GM12878 (cell line): ENCODE data around the gene GRIK4. TPM values are rescaled to one million over a fixed set of nuclear protein-coding genes. Genes with fewer than 3 reads are reported as not detected.

ENCODE experiments used
- ATAC-seq: fragments of 200-7000 bp; cut with Tn5 transposase; 3 replicates; pipeline ENCODE4 v1.9.1; 2020; ENCODE audit warnings: mild to moderate bottlenecking, moderate library complexity
- BruUV-seq: library from RNA; stranded (reverse); fragments of 400-500 nt; replicated peaks from 2 replicates; lab custom pipeline; 2021; lab: Mats Ljungman, UMichigan
- CTCF ChIA-PET: fragments of 300-600 bp; sonication (Branson Sonifier 250); formaldehyde crosslinking; extraction: SDS; loops from one replicate; lab custom pipeline; 2021; ENCODE audit warnings: inconsistent platforms; lab: Yijun Ruan, JAX
- POLR2A ChIA-PET: fragments of 350-600 bp; formaldehyde crosslinking; extraction: SDS; loops from one replicate; lab custom pipeline; 2021; ENCODE audit warnings: inconsistent platforms; lab: Charles Lee
- RAD21 ChIA-PET: fragments of 300-600 bp; sonication (Branson Sonifier 250); formaldehyde crosslinking; loops from one replicate; lab custom pipeline; 2023; ENCODE audit warnings: antibody characterized with exemption; ENCODE audit not compliant: unreplicated experiment; lab: Charles Lee
- SMC1A ChIA-PET: fragments of 300-600 bp; sonication (Branson Sonifier 250); formaldehyde crosslinking; loops from one replicate; lab custom pipeline; 2023; ENCODE audit not compliant: unreplicated experiment, uncharacterized antibody; lab: Charles Lee
- DNase-seq: peaks from one replicate; pipeline ENCODE4 v3.0.0-alpha.2; 2011; ENCODE audit warnings: low read depth, low spot score
- FAIRE-seq: peaks from 3 replicates; lab custom pipeline; 2011; peaks lifted over from hg19 to GRCh38; lab: Jason Lieb, UNC
- H2AFZ ChIP-seq: 2 replicates; pipeline ENCODE4 v1.6.0; 2011; ENCODE audit warnings: low read depth, low read length, control low read depth; ENCODE audit not compliant: control insufficient read depth
- H3K27ac ChIP-seq: 2 replicates; pipeline ENCODE4 v1.5.1; 2011; ENCODE audit warnings: control low read depth; ENCODE audit not compliant: control insufficient read depth, insufficient read depth
- H3K27me3 ChIP-seq, 2 experiments: replicated peaks in 1 of 2; 2 replicates each; pipeline versions ENCODE4 v1.6.0 to v1.6.1; 2011; ENCODE audit warnings: low read length in 1 of 2; ENCODE audit not compliant: control insufficient read depth in 2 of 2, insufficient read depth in 2 of 2
- H3K36me3 ChIP-seq, 2 experiments: 2 replicates each; pipeline ENCODE4 v1.5.1; 2011; ENCODE audit warnings: low read length in 1 of 2; ENCODE audit not compliant: control insufficient read depth in 2 of 2, insufficient read depth in 2 of 2
- H3K4me1 ChIP-seq: 2 replicates; pipeline ENCODE4 v1.6.1; 2011; ENCODE audit warnings: mild to moderate bottlenecking, low read length, moderate library complexity, mixed read lengths; ENCODE audit not compliant: control insufficient read depth, insufficient read depth
- H3K4me2 ChIP-seq: 2 replicates; pipeline ENCODE4 v1.6.0; 2011; ENCODE audit warnings: control low read depth; ENCODE audit not compliant: control insufficient read depth, insufficient read depth
- H3K4me3 ChIP-seq: fragments of 200-600 bp; sonication (generic); 2 replicates; pipeline ENCODE4 v1.5.1; 2016
- H3K79me2 ChIP-seq: 2 replicates; pipeline ENCODE4 v1.6.0; 2011; ENCODE audit warnings: low read length; ENCODE audit not compliant: control insufficient read depth, insufficient read depth
- H3K9ac ChIP-seq: 2 replicates; pipeline ENCODE4 v1.8.0; 2011; ENCODE audit warnings: low read length, control low read depth, mixed read lengths; ENCODE audit not compliant: control insufficient read depth, insufficient read depth
- H3K9me3 ChIP-seq: replicated peaks from 3 replicates; pipeline ENCODE4 v1.5.1; 2011; ENCODE audit warnings: mild to moderate bottlenecking, low read length; ENCODE audit not compliant: control insufficient read depth, insufficient read depth
- H4K20me1 ChIP-seq: 2 replicates; pipeline ENCODE4 v1.6.0; 2011; ENCODE audit not compliant: control insufficient read depth, insufficient read depth
- ATF3 ChIP-seq: IDR thresholded peaks from 2 replicates; pipeline ENCODE4 v1.6.1; 2011; ENCODE audit warnings: low read depth, mild to moderate bottlenecking, low read length, moderate library complexity, borderline replicate concordance; ENCODE audit errors: extremely low read depth
- ATF7 ChIP-seq: fragments of 450-650 bp; IDR thresholded peaks from 2 replicates; pipeline ENCODE4 v1.6.1; 2016; ENCODE audit warnings: low read depth, mild to moderate bottlenecking
- MYC ChIP-seq: IDR thresholded peaks from 2 replicates; pipeline ENCODE4 v1.6.1; 2011; ENCODE audit warnings: mild to moderate bottlenecking, low read length, moderate library complexity, inconsistent platforms; ENCODE audit not compliant: insufficient read depth, insufficient replicate concordance, insufficient read length, severe bottlenecking
- NBN ChIP-seq: fragments of 450-650 bp; IDR thresholded peaks from 2 replicates; pipeline ENCODE4 v1.6.1; 2016
- NRF1 ChIP-seq: conservative IDR thresholded peaks from 2 replicates; pipeline ENCODE4 v1.6.1; 2011; ENCODE audit warnings: mild to moderate bottlenecking, low read depth, low read length, improper control_type of control experiment
- PKNOX1 ChIP-seq: fragments of 450-650 bp; IDR thresholded peaks from 2 replicates; pipeline ENCODE4 v1.6.1; 2016; ENCODE audit warnings: mild to moderate bottlenecking
- POU2F2 ChIP-seq: IDR thresholded peaks from 3 replicates; pipeline ENCODE4 v1.6.1; 2011; ENCODE audit warnings: low read depth, mild to moderate bottlenecking, low read length, borderline replicate concordance
- REST ChIP-seq: IDR thresholded peaks from 2 replicates; pipeline ENCODE4 v1.6.1; 2012; ENCODE audit warnings: mild to moderate bottlenecking, low read depth, low read length
- SMAD1 ChIP-seq: fragments of 450-650 bp; IDR thresholded peaks from 2 replicates; pipeline ENCODE4 v1.6.1; 2018; ENCODE audit warnings: mild to moderate bottlenecking, low read depth; ENCODE audit not compliant: partially characterized antibody
- SMARCA5 ChIP-seq: fragments of 450-650 bp; IDR thresholded peaks from 2 replicates; pipeline ENCODE4 v1.6.1; 2017; ENCODE audit warnings: mild to moderate bottlenecking
- SP1 ChIP-seq: IDR thresholded peaks from one replicate; pipeline ENCODE4 v1.6.1; 2011; ENCODE audit warnings: low read depth, low read length
- SPI1 ChIP-seq: IDR thresholded peaks from 2 replicates; pipeline ENCODE4 v1.6.1; 2011; ENCODE audit warnings: low read depth, mild to moderate bottlenecking, low read length, moderate library complexity, borderline replicate concordance; ENCODE audit not compliant: insufficient read depth
- TBL1XR1 ChIP-seq: IDR thresholded peaks from 2 replicates; pipeline ENCODE4 v1.6.1; 2012; ENCODE audit warnings: low read depth, low read length, improper control_type of control experiment
- TCF12 ChIP-seq: IDR thresholded peaks from 2 replicates; pipeline ENCODE4 v1.6.1; 2011; ENCODE audit warnings: low read depth, mild to moderate bottlenecking, low read length
- TCF7 ChIP-seq: IDR thresholded peaks from 2 replicates; pipeline ENCODE4 v1.6.1; 2014; ENCODE audit warnings: antibody characterized with exemption, borderline replicate concordance
- ZBTB11 ChIP-seq: fragments of 450-650 bp; formaldehyde crosslinking; IDR thresholded peaks from 2 replicates; pipeline ENCODE4 v1.5.0; 2022; ENCODE audit warnings: mild to moderate bottlenecking, missing genetic modification characterization
- ZNF622 ChIP-seq: fragments of 450-650 bp; IDR thresholded peaks from 2 replicates; pipeline ENCODE4 v1.6.1; 2017; ENCODE audit warnings: mild to moderate bottlenecking, inconsistent platforms
- ZSCAN29 ChIP-seq: fragments of 450-650 bp; IDR thresholded peaks from 2 replicates; pipeline ENCODE4 v1.6.1; 2017; ENCODE audit warnings: mild to moderate bottlenecking, moderate library complexity
- WGBS: methylation state at CpG from one replicate; pipeline ENCODE4 v1.1.6; 2016; ENCODE audit warnings: low lambda C conversion rate; ENCODE audit not compliant: insufficient replicate concordance, insufficient coverage; ENCODE audit errors: missing lambda C conversion rate; 5-methylcytosine and 5-hydroxymethylcytosine counted together
- in situ Hi-C: fragments of 300-500 bp; cut with MboI; formaldehyde crosslinking; loops from 9 replicates; pipeline ENCODE4 v1.14.3; 2018; ENCODE audit warnings: mixed read lengths
- intact Hi-C: fragments of 100-400 bp; cut with micrococcal nuclease; formaldehyde crosslinking; loops from one replicate; pipeline ENCODE4 v1.14.2; 2022; ENCODE audit not compliant: unreplicated experiment
- polyA plus RNA-seq, 11 experiments: library from polyadenylated mRNA; depleted of rRNA in 4 of 11; unstranded in 6 of 11; stranded (reverse) in 5 of 11; fragments of >200 nt; fragmentation: Nextera tagmentation in 4 of 11; fragmentation: Illumina TruSeq in 1 of 11; extraction: Ambion mirVana in 4 of 11; extraction: Trizol in 1 of 11; gene quantifications; 1 replicate in 1 of 11; 2 replicates in 10 of 11; pipeline versions ENCODE4 v1.2.1 to v1.2.3, GENCODE V29; 2011 to 2016; ENCODE audit warnings: inconsistent platforms in 2 of 11, missing spikeins in 2 of 11, low read depth in 1 of 11
- total RNA-seq, 4 experiments: library from RNA; depleted of rRNA in 3 of 4; stranded (reverse); fragments of >200 nt in 3 of 4; fragmentation: Illumina TruSeq in 1 of 4; extraction: Trizol in 1 of 4; gene quantifications; 2 replicates each; pipeline versions ENCODE4 v1.2.1 to v1.2.3, GENCODE V29; 2013 to 2021

GRIK4 gene
- total and polyA plus RNA-seq, 10 of the 15 experiments (the other 5 are each of a cell fraction or from before 2014, with no cell fraction given): 0.33 to 3.6 (median 0.72) TPM

GRCh38 chr11:120863359-120863758 lies 351.8 kb downstream of the GRIK4 start:
- no peak for ATAC-seq

More at GRCh38 chr11:120863359-120863758, 351.8 kb downstream of the GRIK4 start:
- H3K36me3 ChIP-seq: no peaks in the 10 kb centered on the region
- TF ChIP-seq ZSCAN29 (no peak), ATF3 (no peak), SMARCA5 (no peak), PKNOX1 (no peak), ZNF622 (no peak), ZBTB11 (CRISPR knock-in tag) (no peak), SP1 (no peak), ATF7 (no peak), REST (no peak), MYC (no peak), TCF12 (no peak), SPI1 (no peak), SMAD1 (no peak), POU2F2 (no peak), NRF1 (no peak), TCF7 (no peak), NBN (no peak), TBL1XR1 (no peak)
- TF ChIP-seq, all 136 proteins: peak for 0
- no peak overlapping the region for H3K27ac ChIP-seq
- CTCF ChIA-PET: no interaction called here
- DNase-seq (no peak), FAIRE-seq (no peak)
- intact Hi-C loops (no loop called here), in situ Hi-C loops (no loop called here)
- 54% methylated on average over 2 of the region's 2 CpGs for WGBS
- H3K79me2 ChIP-seq: no peaks in the 10 kb centered on the region
- H3K4me1 ChIP-seq: no peaks in the 10 kb centered on the region
- POLR2A ChIA-PET: no interaction called here
- no peak overlapping the region for H3K4me2 ChIP-seq
- H2AFZ ChIP-seq: no peak overlapping the region
- RAD21 ChIA-PET: no interaction called here
- SMC1A ChIA-PET: no interaction called here
- no peaks in the 10 kb centered on the region for H4K20me1 ChIP-seq
- H3K9me3 ChIP-seq: no peaks in the 10 kb centered on the region
- no TSS peak for BruUV-seq
- H3K27me3 ChIP-seq: no peaks in the 10 kb centered on the region; a peak in 1 of 4 replicates
- no peak overlapping the region for H3K9ac ChIP-seq
- H3K4me3 ChIP-seq: no peak overlapping the region
